DND-41 (cell line): ENCODE measurements around the gene NEDD4L.

Experiments used
- CTCF ChIP-seq: IDR thresholded peaks from 2 replicates; pipeline ENCODE4 v1.5.1; 2012; ENCODE audit warnings: borderline replicate concordance, low read length, moderate library complexity, mild to moderate bottlenecking; ENCODE audit not compliant: poor library complexity, severe bottlenecking; ENCODE audit errors: extremely low read depth
- EZH2 ChIP-seq: IDR thresholded peaks from 3 replicates; pipeline ENCODE4 v1.6.1; 2012; ENCODE audit warnings: borderline replicate concordance, low read depth, mild to moderate bottlenecking, moderate library complexity, low read length, inconsistent platforms; ENCODE audit not compliant: severe bottlenecking

- no peak for TF ChIP-seq CTCF
- TF ChIP-seq EZH2 = no peak
Measured at GRCh38 chr18:58402247-58402646, 358.2 kb downstream of the NEDD4L start.
